SHP77 (cell line): ENCODE data around the gene AGO4.
A peak's percentile ranks its signal among the peaks of the same experiment; 100 is the strongest.
"Not testable (repeated sequence)": the region's sequence is repeated elsewhere in the genome, so short reads cannot be mapped to it uniquely, and the experiment has no call there.

ENCODE experiments used
- DNase-seq, 2 experiments: peaks; one replicate each; lab custom pipeline; 2025; lab: John Stamatoyannopoulos, UW

The AGO4 gene

DNA sequence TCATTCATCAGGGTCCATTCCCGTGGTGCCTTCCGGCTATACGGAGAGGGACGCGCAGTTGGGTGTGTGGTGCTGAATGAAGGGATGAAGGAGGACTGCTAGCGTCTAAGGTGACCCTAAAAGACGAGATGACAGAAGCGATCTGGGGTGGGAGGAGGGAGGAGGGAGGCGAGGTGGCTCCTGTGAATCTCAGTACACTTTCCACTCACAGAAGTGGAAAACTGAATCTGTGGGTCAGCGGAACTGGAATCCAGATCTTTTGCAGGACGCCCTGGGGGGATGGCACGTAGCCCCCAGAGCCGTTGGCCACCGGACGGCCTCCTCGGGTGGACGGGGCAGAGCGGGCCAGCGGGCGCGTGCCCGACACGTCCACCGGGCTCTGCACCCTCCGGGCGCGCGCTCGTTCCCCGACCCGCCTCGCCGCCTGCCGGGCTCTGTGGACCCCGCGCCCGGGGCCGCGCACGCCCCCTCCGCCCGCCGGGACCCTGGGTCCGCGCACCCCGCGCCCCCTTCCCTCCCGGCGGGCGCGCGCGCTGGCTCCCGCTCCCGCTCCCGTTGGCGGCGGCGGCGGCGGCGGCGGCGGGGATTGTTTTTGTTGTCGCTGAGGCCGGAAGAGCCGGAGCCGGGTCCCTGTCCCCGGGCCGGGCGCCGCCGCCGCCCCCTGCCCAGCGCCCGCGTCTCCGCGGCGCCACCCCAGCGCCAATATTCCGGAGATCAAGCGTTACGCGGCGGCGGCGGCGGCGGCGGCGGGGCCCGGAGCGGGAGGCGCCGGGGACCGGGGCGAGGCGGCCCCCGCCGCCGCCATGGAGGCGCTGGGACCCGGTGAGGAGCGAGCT is at the start of gene AGO4:
Gene AGO4, plus strand, starts transcription at position 403 of the 836 bp plus-strand sequence. Its CDS starts 401 bp downstream, at position 804.
- peak in 1 of 2 experiments; percentile 56 for DNase-seq

DNA sequence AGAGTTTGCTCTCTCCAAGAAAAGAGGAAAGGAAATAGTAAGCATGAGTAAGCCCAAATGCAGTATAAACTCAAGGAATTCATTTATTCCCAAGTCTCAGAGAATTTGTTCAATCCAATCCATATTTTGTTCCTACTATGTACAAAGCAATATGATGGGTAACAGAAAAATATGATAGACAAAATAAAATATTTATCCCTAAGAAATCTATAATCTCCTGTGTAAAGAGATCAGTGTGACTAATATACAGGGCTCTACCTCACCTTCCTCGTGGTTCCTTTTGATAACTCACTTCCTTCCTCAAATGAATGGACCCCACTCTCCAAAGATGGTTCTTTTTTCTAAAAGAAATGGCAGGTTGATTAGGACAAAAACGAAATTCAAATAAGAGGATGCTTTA is 45.7 kb upstream of the AGO4 start:
- no peak for DNase-seq

DNA sequence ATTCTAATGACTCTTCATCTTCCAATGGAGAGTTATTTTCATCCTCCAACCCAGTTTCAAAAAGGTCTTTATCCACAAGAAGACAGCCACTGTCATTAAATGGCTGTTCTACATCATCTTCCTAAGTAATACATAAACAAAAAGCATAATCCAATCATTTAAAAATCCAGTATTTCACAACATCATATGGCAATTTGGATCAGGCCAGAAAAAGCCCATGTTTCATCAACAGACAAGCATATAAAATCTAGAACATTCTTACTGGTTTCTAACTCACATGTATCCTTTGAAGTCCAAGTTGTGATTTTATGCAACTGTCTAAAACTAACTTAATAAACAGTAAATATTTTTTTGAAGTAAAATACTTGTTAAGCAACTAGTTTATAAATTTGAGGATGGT is 44.6 kb upstream of the AGO4 start:
- DNase-seq, result no peak

DNA sequence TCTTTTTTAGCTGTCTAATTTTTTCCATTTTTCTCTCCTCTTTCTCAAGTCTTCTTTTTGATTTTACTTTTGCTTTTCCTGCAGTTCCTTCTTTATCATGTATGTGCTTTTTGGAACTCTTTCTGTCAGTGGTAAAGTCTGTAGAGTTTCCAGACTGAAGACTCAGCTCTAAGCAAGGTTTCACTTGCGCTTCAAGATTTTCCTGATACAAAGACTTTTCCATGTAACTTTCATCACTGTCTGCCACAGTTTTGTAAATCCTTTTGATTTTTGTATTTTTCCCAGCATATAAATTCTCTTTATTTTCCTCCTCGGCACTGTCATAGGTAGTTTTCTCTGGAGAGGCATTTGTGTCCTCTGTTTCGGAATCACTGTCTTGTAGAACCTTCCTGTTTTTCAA is 43.5 kb upstream of the AGO4 start:
- DNase-seq, result no peak

DNA sequence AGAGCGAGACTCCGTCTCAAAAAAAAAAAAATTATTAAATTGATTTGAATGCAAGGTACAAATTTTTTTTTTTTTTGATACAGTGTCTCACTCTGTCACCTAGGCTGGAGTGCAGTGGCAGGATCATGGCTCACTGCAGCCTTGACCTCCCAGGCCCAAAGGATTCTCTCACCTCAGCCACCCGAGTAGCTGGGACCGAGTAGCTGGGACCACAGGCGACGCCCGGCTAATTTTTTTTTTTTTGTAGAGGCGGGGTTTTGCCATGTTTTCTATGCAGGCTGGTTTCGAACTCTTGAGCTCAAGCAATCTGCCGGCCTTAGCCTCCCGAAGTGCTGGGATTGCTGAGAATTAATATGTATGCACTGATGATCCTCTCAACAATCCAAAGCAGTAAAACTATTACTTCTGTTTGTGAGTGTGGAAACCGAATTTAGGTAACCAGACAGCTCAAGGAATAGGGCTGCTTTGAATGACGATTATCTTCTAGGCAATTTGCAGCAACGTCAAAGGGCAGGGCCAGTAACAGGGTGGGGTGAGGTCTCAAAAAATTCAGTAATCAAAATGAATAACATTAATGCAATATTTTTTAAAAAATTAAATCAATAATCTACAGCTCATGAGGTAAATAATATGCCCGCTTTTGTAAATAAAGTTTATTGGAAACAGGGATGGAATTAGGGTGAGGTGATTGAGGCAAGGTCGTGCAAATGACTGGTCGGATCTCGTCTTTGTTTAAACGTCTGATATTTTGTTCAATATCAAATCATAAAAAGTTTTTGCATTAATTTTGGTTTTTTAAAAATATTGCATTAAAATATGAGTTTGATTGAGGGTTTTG is 39.2 kb upstream of the AGO4 start:
- no peak for DNase-seq

DNA sequence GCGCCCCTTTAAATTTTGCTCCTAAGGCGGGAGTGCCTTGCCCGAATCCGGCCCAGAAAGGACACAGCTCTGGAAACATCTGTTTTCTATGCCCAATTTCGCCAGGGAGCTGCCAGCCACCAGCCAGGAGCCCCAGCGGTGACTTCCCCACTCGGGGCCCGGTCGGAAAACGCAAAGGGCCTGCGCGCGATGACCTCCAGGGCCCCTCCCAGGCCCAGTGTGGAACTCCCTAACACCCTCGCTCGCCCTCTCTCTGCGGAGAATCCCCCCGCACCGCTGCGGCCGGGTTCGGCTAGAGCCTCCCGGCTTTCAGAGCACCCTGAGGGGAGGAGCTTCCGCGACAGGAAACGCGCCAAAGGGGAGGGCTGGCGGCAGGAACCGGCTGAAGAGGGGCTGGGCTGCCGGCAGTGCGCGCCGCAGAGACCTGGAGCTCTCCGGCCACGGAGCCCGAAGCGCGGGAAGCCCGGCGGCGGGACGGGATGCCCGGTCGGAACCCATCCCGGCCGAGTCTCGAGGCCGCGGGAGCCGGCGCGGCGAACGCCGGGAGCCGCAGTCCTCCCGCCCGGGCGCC is 38.5 kb upstream of the AGO4 start:
- DNase-seq, result peak; percentile 79 to 88

DNA sequence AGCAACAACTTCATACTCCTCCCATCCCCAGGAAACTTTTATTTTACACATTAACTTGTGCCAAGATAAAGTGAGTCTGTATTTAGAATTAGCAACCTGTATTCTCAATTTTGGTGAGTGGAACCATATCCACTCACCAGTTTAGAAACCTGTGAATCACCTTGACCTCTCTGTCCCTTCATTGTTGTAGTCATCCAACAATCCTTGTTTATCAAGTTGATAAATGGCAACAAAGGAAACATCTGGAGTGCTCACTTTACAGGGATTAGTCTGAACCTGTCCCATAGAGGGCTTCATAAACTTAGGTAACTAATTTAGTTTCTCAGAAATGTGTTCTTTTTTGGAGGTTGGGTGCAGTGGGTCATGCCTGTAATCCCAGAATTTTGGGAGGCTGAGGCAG is 34.1 kb upstream of the AGO4 start:
- DNase-seq, result no peak

DNA sequence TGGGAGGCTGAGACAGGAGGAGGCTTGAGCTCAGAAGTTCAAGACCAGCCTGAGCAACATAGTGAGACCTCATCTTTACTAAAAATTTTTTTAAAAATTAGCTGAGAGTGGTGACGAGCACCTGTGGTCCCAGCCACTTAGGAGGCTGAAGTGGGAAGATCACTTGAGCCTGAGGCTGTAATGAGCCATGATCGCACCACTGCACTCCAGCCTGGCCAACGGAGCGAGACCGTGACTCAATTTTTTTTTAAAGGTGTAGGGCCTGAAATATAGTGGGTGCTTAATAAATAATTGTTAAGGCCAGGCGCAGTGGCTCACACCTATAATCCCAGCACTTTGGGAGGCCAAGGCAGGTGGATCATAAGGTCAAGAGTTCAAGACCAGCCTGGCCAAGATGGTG is 31.6 kb upstream of the AGO4 start:
- DNase-seq, result not testable (repeated sequence)

DNA sequence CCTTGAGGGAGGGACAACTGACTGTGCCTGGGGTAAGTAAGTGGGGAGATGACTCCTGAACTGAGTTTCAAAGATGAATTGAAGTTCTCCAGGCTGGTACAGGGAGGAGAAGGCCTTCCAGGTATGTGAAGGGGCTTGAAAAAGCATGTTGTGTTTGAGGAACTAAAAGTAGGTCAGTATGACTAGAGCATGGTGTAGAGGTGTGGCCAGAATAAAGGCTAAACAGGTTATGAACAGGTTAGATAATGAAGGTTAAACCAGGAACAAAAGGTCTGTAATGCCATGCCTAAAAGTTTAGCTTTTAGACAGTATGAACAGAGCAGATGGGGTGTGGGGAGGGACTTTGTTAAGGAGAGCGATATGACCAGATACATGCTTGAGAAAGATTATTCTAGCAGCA is 30.7 kb upstream of the AGO4 start:
- DNase-seq, result no peak

DNA sequence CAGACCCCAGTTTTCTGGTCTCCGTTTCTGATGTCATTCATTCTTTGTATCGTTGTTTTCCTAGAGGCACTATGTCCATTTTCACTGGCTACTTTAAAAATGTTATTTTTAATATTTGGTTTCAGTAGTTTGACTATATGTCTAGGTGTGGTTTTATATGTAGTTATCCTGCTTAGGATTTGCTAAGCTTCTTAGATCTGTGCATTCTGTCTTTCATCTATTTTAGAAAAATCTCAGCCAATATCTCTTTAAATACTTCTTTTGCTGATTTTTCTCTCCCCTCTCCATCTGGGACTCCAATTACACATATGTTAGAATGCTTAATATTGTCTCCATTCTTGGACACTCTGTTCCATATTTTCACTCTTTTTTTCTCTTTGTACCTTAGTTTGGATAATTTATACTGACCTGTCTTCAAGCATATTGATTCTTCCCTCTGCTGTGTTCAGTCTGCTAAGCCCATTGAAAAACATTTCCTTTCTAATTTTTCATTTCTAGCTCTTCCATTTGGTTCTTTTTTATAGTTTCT is 24.7 kb upstream of the AGO4 start:
- DNase-seq, result no peak

DNA sequence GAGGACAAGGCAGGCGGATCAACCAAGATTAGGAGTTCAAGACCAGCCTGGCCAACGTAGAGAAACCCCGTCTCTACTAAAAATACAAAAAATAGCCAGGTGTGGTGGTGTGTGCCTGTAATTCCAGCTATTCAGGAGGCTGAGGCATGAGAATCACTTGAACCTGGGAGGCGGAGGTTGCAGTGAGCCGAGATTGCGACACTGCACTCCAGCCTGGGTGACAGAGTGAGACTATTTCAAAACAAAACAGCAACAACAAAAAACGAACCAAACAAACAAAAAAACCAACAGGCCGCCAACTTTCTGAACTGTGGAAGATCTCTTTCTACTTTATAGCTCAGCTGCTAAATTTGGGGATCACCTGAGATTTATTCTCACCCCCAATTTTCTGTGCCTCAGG is 23.5 kb upstream of the AGO4 start:
- not testable (repeated sequence) for DNase-seq

DNA sequence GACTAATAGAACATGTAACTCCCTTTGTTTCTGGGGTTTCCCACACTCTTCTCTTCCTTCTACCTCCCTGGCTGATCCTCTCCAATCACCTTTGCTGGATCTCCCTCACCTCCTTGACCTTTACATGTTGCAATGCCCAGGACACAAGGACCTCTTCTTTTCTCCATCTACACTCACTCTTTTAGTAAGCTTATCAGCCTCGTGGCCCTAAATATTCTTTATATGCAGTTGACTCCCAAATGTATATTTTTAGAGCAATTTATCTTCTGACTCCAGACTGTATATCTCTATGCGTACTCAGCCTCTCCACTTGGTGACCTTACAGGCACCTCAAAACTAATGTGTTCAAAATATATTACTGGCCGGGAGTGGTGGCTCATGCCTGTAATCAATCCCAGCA is 19.7 kb upstream of the AGO4 start:
- no peak for DNase-seq

DNA sequence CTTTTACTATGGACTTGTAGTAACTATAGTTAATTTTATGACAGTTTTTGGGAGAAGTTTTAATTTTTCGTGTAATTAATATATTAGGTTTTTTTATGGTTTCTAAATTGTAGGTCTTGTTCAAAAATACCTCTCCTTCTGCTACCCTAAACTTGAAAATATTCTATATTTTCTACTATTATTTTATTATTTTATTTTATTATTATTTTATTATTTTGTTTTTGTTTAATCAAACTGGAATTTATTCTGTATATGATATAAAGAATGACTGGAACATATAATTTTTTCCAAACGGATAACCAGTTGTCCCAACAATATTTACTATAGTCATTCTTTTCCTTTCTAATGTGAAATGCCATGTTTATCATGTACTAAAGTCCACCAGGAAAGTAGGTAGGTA is 17.1 kb upstream of the AGO4 start:
- DNase-seq, result no peak

DNA sequence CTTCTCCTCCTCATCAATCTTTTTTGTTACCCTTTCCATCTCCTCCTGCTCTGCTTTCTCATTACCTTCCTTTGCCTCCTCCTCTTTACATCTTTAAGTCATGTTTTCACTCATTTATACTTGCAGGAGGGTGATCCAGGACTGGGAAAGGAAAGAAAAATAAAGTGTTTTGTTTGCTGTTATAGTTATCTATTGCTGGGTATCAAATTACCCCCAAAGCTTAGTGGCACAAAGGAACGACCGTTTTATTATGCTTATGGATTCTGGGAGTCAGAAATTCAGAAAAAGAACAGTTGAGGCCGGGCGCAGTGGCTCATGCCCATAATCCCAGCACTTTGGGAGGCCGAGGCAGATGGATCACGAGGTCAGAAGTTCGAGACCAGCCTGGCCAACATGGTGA is 12.5 kb upstream of the AGO4 start:
- DNase-seq, result no peak

DNA sequence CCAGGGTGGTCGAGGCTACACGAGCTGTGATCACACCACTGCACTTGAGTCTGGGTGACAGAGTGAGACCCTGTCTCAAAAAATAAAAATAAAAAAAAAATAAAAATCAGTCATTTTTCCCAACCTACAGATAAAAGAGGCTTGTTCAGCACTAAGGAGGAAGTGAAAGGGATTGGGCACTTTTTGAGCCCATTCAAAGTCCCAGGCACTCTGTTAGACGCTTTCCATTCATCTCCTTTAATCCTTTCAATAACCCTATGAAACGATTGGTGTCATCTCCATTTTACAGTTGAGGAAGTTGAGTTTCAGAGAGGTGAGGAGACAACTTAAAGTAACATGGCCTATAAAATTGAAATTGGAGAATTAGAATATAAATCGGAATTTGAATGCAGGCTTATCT is 10.4 kb upstream of the AGO4 start:
- no peak for DNase-seq

DNA sequence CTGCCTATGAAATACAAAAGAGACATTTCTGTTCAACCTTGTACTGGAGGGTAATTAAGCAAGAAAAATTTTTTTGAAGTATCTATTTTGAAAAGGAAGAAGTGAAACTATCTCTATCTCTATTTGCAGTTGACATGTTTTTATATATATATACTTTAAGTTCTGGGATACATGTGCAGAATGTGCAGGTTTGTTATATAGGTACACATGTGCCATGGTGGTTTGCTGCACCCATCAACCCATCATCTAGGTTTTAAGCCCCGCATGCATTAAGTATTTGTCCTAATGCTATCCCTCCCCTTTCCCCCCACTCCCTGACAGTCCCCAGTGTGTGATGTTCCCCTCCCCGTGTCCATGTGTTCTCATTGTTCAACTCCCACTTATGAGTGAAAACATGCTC is 9.8 kb upstream of the AGO4 start:
- DNase-seq, result not testable (repeated sequence)

DNA sequence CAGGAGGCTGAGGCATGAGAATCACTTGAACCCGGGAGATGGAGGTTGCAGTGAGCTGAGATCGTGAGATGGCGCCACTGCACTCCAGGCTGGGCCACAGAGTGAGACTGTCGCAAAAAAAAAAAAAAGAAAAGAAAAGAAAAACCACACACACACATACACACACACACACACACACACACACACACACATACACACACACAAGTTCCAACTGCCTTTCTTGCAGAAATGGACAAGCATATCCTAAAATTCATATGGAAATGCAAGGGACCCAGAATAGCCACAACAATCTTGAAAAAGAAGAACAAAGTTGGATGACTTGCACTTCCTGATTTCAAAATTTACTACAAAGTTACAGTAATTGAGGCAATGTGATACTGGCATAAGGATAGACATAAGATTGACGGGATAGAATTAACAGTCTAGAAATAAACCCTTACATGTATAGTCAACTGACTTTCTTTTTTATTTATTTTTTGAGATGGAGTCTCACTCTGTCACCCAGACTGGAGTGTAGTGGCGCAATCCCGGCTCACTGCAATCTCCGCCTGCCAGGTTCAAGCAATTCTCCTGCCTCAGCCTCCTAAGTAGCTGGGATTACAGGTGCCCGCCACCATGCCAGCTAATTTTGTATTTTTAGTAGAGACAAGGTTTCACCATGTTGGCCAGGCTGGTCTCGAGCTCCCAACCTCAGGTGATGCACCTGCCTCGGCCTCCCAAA is 7.5 kb upstream of the AGO4 start:
- DNase-seq, result not testable (repeated sequence)

DNA sequence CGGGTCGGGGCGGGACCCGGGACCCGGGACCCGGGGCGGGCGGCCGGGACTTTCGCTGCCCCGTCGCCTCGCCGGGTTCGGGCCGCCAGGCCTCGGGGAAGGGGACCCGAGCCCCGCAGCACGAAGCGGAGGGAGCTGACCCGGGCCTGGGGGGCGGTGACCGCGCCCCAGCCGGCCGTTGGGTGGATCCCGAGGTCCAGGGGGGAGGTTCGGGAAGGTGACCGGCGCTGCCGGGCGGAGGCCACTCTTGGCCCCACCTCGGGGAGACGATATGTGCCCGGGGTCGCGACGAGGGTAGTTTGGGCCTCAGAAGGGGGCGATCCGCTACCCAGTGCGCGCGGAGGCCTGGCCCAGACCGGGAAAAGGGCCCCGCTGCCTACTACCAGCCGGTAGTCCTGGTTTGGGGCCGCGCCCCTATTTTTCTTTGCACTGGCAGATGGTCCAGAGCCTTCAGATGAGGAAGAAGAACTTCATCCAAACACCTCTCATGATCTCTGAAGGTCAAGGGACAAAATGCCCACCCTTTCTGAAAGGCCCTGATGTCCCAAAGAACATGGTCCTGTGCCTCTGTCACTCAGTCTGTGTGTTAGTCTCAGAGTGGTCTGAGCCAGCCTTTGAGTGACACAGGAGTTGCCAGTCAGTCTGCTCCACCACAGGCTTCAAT is 766 bp downstream of the AGO4 start:
- DNase-seq, result no peak

DNA sequence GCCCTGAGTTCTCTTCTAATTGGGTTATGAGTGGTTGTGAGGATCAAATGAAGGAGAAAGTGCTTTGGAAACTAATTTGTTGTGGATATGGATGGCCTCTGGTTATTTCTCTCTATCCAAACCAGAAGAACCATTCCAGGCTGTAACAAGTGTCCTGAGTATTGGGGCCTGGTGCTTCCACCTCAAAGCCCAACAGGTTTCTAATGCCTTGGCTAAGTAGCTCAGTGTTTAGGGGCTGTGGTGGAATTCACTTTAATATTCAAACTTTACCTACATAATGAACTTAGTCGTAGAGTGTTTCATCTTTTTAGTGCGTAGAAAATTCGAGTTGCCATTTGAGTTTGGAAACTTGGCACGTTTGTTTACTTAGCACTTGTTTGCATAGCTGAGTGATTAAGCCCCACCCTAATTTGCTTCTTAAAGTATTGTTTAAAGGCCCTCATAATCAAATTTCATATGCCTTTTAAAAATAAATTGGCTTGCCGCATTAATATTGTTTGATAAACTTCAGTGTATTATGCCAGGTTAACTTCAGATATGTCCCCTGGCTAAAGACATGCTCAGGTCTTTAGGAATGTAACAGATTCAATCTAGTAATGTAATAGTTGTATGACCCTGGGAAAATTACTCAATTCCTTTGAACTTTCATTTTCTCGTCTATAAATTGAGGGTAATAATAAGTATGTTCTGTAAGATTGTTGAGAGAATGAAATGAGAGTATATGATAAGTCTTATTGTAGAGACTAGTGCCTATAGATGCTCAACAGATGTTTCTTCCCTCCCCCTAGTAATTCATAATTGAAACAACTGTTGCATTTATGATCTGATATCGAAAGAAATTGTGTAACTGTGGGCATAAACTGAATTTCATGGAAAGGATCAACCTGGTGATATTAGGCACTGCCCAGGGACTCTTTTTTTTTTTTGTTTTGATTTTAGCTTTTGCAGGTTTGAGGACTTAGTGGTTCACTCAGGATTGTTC is 1.6 kb downstream of the AGO4 start:
- no peak for DNase-seq
